Measurements from ENCODE around the gene GRXCR2. TPM values are rescaled to one million over a fixed set of nuclear protein-coding genes. Genes with fewer than 3 reads are reported as not detected.

GRXCR2 gene
- total RNA-seq, 1 donor from 2014 or later, result not detected

- intact Hi-C loops (cut with DNase I), result no loop called here
- no peak for ATAC-seq
- no peak for TF ChIP-seq CTCF (IDR thresholded peaks at IDR 0.05)
Observed at GRCh38 chr5:145918397-145918796, 45.6 kb upstream of the GRXCR2 start.

GRCh38 chr5:145917288-145917687 lies 44.5 kb upstream of the GRXCR2 start:
- no peaks in the 10 kb centered on the region for H3K36me3 ChIP-seq
- no peaks in the 10 kb centered on the region for H3K9me3 ChIP-seq
- no peaks in the 10 kb centered on the region for H3K27me3 ChIP-seq (ENCODE audit: low read depth)
- intact Hi-C loops (cut with DNase I), result no loop called here
- no peak for DNase-seq
- H3K27ac ChIP-seq, result no peak overlapping the region
- no peak for ATAC-seq
- TF ChIP-seq CTCF (IDR thresholded peaks at IDR 0.05), result no peak
- no peaks in the 10 kb centered on the region for H3K4me1 ChIP-seq
- H3K4me3 ChIP-seq, result no peak overlapping the region

More at GRCh38 chr5:145918397-145918796, 45.6 kb upstream of the GRXCR2 start:
- Histone ChIP-seq H3K27me3 (ENCODE audit: low read depth) (no peaks in the 10 kb centered on the region), H3K27ac (no peak overlapping the region), H3K4me3 (no peak overlapping the region), H3K4me1 (no peaks in the 10 kb centered on the region), H3K36me3 (no peaks in the 10 kb centered on the region), H3K9me3 (no peaks in the 10 kb centered on the region)
- DNase-seq, result no peak

GRCh38 chr5:145915970-145916638 lies 43.3 kb upstream of the GRXCR2 start:
- no peak for TF ChIP-seq CTCF (IDR thresholded peaks at IDR 0.05)
- DNase-seq (no peak), ATAC-seq (no peak)
- intact Hi-C loops (cut with DNase I), result no loop called here
- Histone ChIP-seq H3K9me3 (no peaks in the 10 kb centered on the region), H3K4me1 (no peaks in the 10 kb centered on the region), H3K4me3 (no peak overlapping the region), H3K27ac (no peak overlapping the region), H3K27me3 (ENCODE audit: low read depth) (no peaks in the 10 kb centered on the region), H3K36me3 (no peaks in the 10 kb centered on the region)

GRCh38 chr5:145913701-145914100 lies 40.9 kb upstream of the GRXCR2 start:
- intact Hi-C loops (cut with DNase I), result no loop called here
- no peaks in the 10 kb centered on the region for H3K27me3 ChIP-seq (ENCODE audit: low read depth)
- H3K4me1 ChIP-seq, result no peaks in the 10 kb centered on the region
- no peak overlapping the region for H3K4me3 ChIP-seq
- DNase-seq (no peak), ATAC-seq (no peak)
- no peak for TF ChIP-seq CTCF (IDR thresholded peaks at IDR 0.05)
- H3K36me3 ChIP-seq, result no peaks in the 10 kb centered on the region
- H3K27ac ChIP-seq, result no peak overlapping the region
- H3K9me3 ChIP-seq, result no peaks in the 10 kb centered on the region

- ATAC-seq (no peak), DNase-seq (no peak)
- intact Hi-C loops (cut with DNase I), result no loop called here
- Histone ChIP-seq H3K27me3 (ENCODE audit: low read depth) (no peaks in the 10 kb centered on the region), H3K36me3 (no peaks in the 10 kb centered on the region), H3K4me1 (no peaks in the 10 kb centered on the region), H3K27ac (no peak overlapping the region), H3K4me3 (no peak overlapping the region), H3K9me3 (no peaks in the 10 kb centered on the region)
- no peak for TF ChIP-seq CTCF (IDR thresholded peaks at IDR 0.05)
Observed at GRCh38 chr5:145912594-145912993, 39.8 kb upstream of the GRXCR2 start.
